ENCODE measurements around the gene FAM72C.
"Not testable (repeated sequence)": the region's sequence is repeated elsewhere in the genome, so short reads cannot be mapped to it uniquely, and the experiment has no call there.

DNA sequence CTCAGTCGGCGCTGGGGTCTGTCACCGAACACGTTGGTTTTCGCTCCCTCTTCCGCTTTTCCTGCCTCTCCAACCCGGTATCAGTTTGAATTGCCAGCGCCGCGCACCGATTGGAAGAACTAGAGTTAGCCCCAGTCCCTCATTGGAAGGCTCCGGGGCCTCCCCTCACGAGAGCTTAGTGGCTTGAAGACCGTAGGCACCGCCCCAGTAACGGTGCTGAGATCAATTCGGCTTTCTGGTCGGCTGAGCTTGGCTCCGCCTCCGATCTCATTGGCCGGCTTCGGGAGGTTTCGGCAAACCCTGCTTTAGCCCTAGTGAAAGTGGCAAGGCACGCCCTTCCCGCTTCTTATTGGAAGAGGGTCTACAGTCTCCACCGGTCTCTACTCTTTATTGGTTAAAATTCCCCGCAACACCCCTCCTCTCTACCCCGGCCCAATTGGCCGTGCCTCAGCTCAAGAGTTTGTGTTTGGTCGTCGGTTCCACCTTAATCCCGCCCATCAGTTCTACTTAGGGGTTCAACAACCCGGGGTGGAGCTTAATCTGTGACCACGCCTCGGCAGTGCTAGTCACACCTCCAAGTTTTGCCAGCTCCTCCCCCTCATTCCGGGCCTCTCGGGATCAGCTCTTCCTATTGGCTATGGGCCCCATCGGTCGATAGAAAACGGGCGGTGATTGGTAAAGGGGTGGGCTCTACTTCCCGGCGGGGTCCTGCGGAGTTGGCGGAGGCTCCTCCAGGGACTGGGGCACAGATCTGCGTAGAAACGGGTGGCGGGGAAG is at the start of gene FAM72C:
- TF ChIP-seq, protein P1, sequence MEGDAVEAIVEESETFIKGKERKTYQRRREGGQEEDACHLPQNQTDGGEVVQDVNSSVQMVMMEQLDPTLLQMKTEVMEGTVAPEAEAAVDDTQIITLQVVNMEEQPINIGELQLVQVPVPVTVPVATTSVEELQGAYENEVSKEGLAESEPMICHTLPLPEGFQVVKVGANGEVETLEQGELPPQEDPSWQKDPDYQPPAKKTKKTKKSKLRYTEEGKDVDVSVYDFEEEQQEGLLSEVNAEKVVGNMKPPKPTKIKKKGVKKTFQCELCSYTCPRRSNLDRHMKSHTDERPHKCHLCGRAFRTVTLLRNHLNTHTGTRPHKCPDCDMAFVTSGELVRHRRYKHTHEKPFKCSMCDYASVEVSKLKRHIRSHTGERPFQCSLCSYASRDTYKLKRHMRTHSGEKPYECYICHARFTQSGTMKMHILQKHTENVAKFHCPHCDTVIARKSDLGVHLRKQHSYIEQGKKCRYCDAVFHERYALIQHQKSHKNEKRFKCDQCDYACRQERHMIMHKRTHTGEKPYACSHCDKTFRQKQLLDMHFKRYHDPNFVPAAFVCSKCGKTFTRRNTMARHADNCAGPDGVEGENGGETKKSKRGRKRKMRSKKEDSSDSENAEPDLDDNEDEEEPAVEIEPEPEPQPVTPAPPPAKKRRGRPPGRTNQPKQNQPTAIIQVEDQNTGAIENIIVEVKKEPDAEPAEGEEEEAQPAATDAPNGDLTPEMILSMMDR (IDR thresholded peaks at IDR 0.05): not testable (repeated sequence)
- not testable (repeated sequence) for TF ChIP-seq ZFX (IDR thresholded peaks at IDR 0.05; ENCODE audit: borderline replicate concordance)
